ENCODE data around the gene LCE1B. TPM values are rescaled to one million over a fixed set of nuclear protein-coding genes. Genes with fewer than 3 reads are reported as not detected.

Gene LCE1B
- polyA plus RNA-seq, 1 donor: not detected

GRCh38 chr1:152859696-152860095 lies 47.9 kb downstream of the LCE1B start, which contains the start of gene LCE7A:
TSS of gene LCE7A (plus strand) at chr1:152859996. CDS start at chr1:152860698, 702 bp downstream.
- H3K27me3 ChIP-seq (ENCODE audit: control insufficient read depth, insufficient read depth, low read length): no peaks in the 10 kb centered on the region
- no CpG with 5 or more reads among the region's 3 CpGs for WGBS (ENCODE audit: insufficient coverage, low lambda C conversion rate)
- no peak within 1 kb of the TSS for H3K4me3 ChIP-seq (ENCODE audit: low read length)
- H3K36me3 ChIP-seq (ENCODE audit: control insufficient read depth, insufficient read depth, low read length): no peaks in the 10 kb centered on the region
- no peak within 1 kb of the TSS for H3K27ac ChIP-seq (ENCODE audit: low read length)
- no peak for DNase-seq
- no peaks in the 10 kb centered on the region for H3K9me3 ChIP-seq (ENCODE audit: control insufficient read depth, low read depth, low read length)
- no peaks in the 10 kb centered on the region for H3K4me1 ChIP-seq (ENCODE audit: control insufficient read depth, insufficient read depth, low read length)

- no peak overlapping the region for H3K4me3 ChIP-seq (ENCODE audit: low read length)
- H3K36me3 ChIP-seq (ENCODE audit: control insufficient read depth, insufficient read depth, low read length): no peaks in the 10 kb centered on the region
- no peaks in the 10 kb centered on the region for H3K4me1 ChIP-seq (ENCODE audit: control insufficient read depth, insufficient read depth, low read length)
- no peak overlapping the region for H3K27ac ChIP-seq (ENCODE audit: low read length)
- no peak for DNase-seq
- WGBS (ENCODE audit: insufficient coverage, low lambda C conversion rate): 100% methylated on average over 1 of the region's 3 CpGs
- H3K27me3 ChIP-seq (ENCODE audit: control insufficient read depth, insufficient read depth, low read length): no peaks in the 10 kb centered on the region
- H3K9me3 ChIP-seq (ENCODE audit: control insufficient read depth, low read depth, low read length): no peaks in the 10 kb centered on the region
Measured at GRCh38 chr1:152860129-152860528, 48.4 kb downstream of the LCE1B start.

- DNase-seq: no peak
- 100% methylated on average over 1 of the region's 4 CpGs for WGBS (ENCODE audit: insufficient coverage, low lambda C conversion rate)
- no peaks in the 10 kb centered on the region for H3K4me1 ChIP-seq (ENCODE audit: control insufficient read depth, insufficient read depth, low read length)
- H3K9me3 ChIP-seq (ENCODE audit: control insufficient read depth, low read depth, low read length): no peaks in the 10 kb centered on the region
- H3K27me3 ChIP-seq (ENCODE audit: control insufficient read depth, insufficient read depth, low read length): no peaks in the 10 kb centered on the region
- no peaks in the 10 kb centered on the region for H3K36me3 ChIP-seq (ENCODE audit: control insufficient read depth, insufficient read depth, low read length)
- H3K27ac ChIP-seq (ENCODE audit: low read length): no peak overlapping the region
- no peak overlapping the region for H3K4me3 ChIP-seq (ENCODE audit: low read length)
Measured at GRCh38 chr1:152861374-152861773, 49.6 kb downstream of the LCE1B start.

Other genes with a start within 250 kb of the LCE1B start
- not detected for gene LCE3E, start 245.2 kb upstream of the LCE1B start, polyA plus RNA-seq
- not detected for gene LCE3D, start 231.5 kb upstream of the LCE1B start, polyA plus RNA-seq
- gene LCE3C, start 211.7 kb upstream of the LCE1B start, polyA plus RNA-seq: not detected
- not detected for gene LCE3B, start 198.2 kb upstream of the LCE1B start, polyA plus RNA-seq
- not detected for gene LCE3A, start 188.9 kb upstream of the LCE1B start, polyA plus RNA-seq
- not detected for gene LCE2D, start 148.6 kb upstream of the LCE1B start, polyA plus RNA-seq
- not detected for gene LCE2C, start 136.7 kb upstream of the LCE1B start, polyA plus RNA-seq
- gene LCE2B, start 125.8 kb upstream of the LCE1B start, polyA plus RNA-seq: not detected
- gene LCE2A, start 113.6 kb upstream of the LCE1B start, polyA plus RNA-seq: not detected
- not detected for gene LCE4A, start 103.8 kb upstream of the LCE1B start, polyA plus RNA-seq
- gene KPRP, start 53.9 kb upstream of the LCE1B start, polyA plus RNA-seq: not detected
- gene LCE1F, start 36.8 kb upstream of the LCE1B start, polyA plus RNA-seq: not detected
- gene LCE1E, start 25.7 kb upstream of the LCE1B start, polyA plus RNA-seq: not detected
- not detected for gene LCE1D, start 15.2 kb upstream of the LCE1B start, polyA plus RNA-seq
- not detected for gene LCE1C, start 5.3 kb upstream of the LCE1B start, polyA plus RNA-seq
- not detected for gene LCE1A, start 15.5 kb downstream of the LCE1B start, polyA plus RNA-seq
- not detected for gene LCE6A, start 30.9 kb downstream of the LCE1B start, polyA plus RNA-seq
- not detected for gene LCE7A, start 48.0 kb downstream of the LCE1B start, polyA plus RNA-seq
- not detected for gene SMCP, start 66.4 kb downstream of the LCE1B start, polyA plus RNA-seq
- gene IVL, start 96.6 kb downstream of the LCE1B start, polyA plus RNA-seq: not detected
- not detected for gene SPRR5, start 135.2 kb downstream of the LCE1B start, polyA plus RNA-seq
- not detected for gene SPRR4, start 158.7 kb downstream of the LCE1B start, polyA plus RNA-seq
- not detected for gene SPRR1A, start 172.1 kb downstream of the LCE1B start, polyA plus RNA-seq
- gene SPRR3, start 189.8 kb downstream of the LCE1B start, polyA plus RNA-seq: not detected
- not detected for gene SPRR1B, start 219.2 kb downstream of the LCE1B start, polyA plus RNA-seq
- gene SPRR2D, start 229.1 kb downstream of the LCE1B start, polyA plus RNA-seq: not detected
- not detected for gene SPRR2A, start 245.5 kb downstream of the LCE1B start, polyA plus RNA-seq

Measured in large intestine (tissue), 3 donors.